Activated CD4-positive, alpha-beta T cell treated with anti-CD3 and anti-CD28 coated beads, Interleukin-2, amount 50 U/mL, for 1 hour (primary cell): ENCODE measurements around the gene PRMT5.
"Not testable (repeated sequence)": the region's sequence is repeated elsewhere in the genome, so short reads cannot be mapped to it uniquely, and the experiment has no call there.

Experiments
- DNase-seq: peaks from one replicate; pipeline ENCODE4 v3.0.0-alpha.2; 2020

The PRMT5 gene

DNA sequence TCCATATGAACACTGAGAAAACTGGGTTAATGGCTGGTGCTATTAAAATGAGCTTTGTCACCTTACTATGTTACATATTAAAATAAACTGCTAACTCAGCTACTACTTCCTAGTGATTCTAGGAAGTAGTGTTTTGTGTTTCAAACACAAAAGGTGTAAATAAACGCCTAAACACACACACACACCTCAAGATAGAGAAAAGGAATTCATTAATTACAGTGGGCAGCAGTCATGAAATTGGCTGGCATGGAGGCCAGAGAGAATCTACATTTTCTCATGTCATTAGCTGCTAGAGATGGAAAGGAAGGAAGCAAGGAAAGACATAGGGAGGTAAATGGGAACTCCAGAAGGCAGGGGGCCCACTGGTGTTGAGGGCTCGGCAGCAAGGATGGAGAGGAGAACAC is 787 bp upstream of the PRMT5 start:
- DNase-seq = no peak

GRCh38 chr14:22928237-22929103 is 706 bp downstream of the PRMT5 start:
- no peak for DNase-seq

DNA sequence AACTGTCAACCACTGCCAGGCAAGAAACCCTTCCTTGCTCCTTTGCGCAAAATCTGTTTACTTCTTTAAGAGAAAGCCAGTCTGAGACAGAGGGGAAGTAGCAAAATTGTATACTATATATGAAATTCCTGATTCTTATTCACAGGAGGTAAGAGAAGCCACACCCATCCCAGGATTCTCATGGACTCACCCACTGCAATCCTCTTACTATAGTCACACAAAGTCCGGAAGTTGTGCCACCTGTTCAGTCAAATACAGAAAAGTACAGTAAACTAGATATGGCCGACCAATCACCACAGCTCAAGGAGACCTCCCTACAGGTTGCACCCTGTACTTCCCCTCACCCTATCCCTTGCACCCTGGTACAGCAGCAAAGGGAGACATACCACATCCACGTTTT is 2.9 kb downstream of the PRMT5 start:
- no peak for DNase-seq

GRCh38 chr14:22925513-22925912 is 3.7 kb downstream of the PRMT5 start:
- no peak for DNase-seq

GRCh38 chr14:22923746-22924145 is 5.4 kb downstream of the PRMT5 start:
- DNase-seq = no peak

DNA sequence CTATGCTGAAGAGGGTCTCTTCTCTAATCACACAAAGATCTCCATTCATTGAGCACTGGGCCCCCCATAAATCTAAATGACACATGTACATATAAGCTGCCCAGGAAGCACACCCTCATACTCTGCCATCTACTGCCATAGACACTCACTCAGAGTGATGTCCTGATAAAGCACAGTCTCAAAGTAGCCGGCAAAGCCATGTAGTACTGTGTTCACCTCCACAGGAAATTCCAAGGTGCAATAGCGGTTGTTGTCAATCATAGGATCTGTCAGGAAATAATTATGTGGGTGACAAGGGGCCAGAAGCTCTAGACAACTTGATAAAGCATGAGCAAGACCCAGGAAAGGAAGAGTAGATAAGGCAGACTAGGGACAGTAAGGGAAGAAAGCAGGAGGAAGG is 6.9 kb downstream of the PRMT5 start:
- no peak for DNase-seq

DNA sequence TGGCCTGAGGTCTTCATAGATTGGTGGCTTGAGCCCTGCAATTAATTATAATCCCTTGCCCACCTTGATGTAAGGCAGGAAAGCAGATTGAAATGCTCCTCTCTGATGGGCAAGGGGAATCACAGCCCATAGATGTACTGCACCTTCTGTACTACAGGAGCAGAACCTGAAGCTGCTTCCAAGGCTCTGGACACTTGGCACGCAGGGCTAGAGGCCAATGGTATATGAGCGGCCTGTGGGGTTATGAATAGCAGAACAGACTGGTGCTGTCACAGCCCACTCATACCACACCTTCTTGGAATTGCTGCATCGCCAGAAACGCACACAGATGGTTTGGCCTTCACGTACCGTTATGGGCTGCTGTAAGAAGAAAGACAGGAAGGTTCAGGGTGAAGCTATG is 8.5 kb downstream of the PRMT5 start:
- DNase-seq = no peak

- no peak for DNase-seq
Observed at GRCh38 chr14:22919601-22919921, 9.6 kb downstream of the PRMT5 start.

DNA sequence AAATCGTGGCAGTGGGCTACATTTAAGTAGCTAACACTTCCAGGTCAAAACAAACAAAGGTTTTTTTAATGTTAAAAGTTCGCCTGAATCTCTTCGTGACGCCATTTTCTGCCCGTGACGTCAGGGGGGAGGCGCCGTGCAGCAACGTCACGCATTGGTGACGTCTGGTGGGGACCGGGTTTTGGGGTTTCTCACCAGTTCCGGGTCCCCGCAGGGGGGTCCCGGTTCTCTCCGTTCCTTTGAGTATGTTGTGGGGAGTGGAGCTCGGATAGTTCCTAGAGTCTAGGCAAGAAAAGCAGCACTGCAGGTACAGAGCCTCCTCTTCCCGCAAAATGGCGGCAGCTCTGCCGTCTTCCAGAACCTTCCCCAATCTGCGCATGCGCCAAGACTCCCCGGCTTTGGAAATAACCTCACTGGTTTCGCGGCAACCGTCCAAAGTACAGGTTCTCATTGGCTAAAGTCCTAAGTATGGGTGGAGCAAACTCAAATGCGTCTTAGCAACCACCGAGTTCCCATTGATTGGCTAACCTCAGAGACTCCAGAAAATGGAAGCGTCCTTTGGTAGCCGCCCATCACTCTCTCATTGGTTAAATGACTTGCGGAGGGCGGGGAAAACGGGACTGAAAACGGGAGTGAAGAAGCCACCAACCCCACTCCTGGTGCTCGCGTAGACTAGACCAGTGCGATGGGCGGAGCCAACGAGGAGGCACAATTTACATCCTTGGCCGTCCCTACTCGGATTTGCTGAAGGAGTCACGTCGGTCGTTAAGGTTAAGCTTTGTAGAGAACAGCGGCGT is 10.2 kb downstream of the PRMT5 start, which contains the start of gene RBM23:
TSS of gene RBM23 (minus strand) at position 346 of the 797 bp plus-strand sequence.
- peak; percentile 100 for DNase-seq

GRCh38 chr14:22915886-22916521 is 13.2 kb downstream of the PRMT5 start:
- no peak for DNase-seq

- not testable (repeated sequence) for DNase-seq
Observed at GRCh38 chr14:22914836-22915235, 14.3 kb downstream of the PRMT5 start.

- DNase-seq = no peak
Observed at GRCh38 chr14:22910916-22911315, 18.3 kb downstream of the PRMT5 start.

DNA sequence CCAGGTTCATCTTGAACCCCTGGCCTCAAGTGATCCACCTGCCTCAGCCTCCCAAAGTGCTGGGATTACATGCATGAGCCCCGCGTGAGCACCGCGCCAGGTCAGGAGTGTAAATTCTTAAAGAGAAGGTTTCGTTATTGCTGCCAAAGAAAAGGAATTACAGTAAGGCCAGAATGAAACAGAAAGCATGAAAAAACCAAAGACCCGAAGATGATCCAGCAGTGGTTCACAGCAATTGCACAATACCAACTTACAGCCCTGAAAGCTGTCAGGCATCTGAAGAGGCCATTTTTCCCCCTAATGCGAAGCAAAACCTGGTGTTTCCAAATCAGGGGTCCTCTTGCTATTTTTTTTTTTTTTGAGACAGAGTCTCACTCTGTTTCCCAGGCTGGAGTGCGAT is 20.6 kb downstream of the PRMT5 start:
- no peak for DNase-seq

- DNase-seq = no peak
Observed at GRCh38 chr14:22907429-22907828, 21.7 kb downstream of the PRMT5 start.

- DNase-seq = no peak
Observed at GRCh38 chr14:22906073-22906472, 23.1 kb downstream of the PRMT5 start.

DNA sequence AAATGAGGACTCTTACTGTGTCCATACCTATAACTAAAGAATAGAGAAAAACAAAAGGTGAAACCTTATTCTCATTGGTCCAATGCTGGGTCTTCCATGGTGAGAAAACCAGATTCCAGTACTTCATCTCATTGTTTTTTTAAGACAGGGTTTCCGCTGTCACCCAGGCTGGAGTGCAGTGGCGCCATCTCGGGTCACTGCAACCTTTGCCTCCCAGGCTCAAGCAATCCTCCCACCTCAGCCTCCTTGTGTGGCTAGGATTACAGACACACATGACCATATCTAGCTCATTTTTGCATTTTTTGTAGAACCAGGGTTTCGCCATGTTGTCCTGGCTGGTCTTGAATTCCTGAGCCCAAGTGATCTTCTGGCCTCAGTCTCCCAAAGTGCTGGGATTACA is 23.5 kb downstream of the PRMT5 start:
- DNase-seq = no peak

GRCh38 chr14:22903742-22904087 is 25.5 kb downstream of the PRMT5 start:
- DNase-seq = no peak

DNA sequence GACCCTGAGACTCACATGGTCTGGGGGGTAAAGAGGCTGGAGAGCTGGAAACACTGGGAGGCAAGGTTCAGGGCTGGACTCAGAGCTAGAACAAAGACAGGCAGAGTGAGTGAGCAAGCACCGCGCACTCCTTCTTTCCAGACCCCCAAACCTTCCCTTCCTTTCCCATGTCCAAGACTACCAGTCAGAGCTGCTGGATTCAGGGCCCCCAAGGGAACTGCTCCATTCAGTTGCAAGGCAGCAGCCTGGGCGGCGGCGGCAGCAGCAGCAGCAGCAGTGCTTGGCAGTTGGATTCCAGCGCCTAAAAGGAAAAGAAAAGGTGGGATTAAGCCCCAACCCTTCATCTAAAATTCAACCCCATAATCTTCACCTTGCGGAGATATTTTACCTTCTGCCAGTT is 27.4 kb downstream of the PRMT5 start:
- no peak for DNase-seq

- DNase-seq = peak; percentile 23
Observed at GRCh38 chr14:22900081-22900799, 28.9 kb downstream of the PRMT5 start.

DNA sequence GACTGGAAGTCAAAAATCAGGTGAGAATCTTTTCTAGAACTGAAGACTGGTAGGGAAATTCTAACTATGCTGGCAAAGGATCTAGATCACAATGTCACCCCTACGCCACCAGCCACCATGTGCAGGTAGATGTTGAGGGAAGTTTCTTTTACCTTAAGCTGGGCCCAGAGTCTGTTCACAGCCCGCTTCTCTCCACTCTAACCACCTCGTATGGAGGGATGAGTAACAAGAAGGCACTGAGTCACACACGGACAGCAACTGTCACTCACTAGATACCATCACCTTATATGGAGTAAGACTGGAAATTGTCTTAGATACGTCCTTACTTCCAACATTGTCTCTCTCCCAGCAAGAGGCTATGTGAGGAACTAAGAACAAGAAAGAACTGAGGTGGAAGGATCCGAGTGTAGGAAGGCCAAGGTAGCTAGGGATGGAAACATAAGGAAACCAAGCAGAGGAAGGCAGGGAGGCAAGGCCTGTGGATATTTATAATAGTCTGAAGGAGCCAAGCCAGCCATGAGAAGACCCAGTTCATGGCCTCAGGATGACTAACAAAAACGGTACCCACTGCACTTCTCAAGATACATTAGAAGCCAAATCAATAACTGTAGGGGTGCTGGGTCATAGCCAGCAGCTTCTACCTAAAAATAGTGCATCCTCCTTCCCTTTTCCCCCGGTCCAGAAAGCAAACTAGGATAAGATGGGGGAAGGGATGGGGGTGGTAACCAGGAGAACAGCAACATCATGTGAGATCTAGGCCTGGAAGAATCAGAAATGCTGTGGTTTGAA is 30.7 kb downstream of the PRMT5 start:
- DNase-seq = no peak

GRCh38 chr14:22897357-22897756 is 31.8 kb downstream of the PRMT5 start:
- DNase-seq = no peak

GRCh38 chr14:22896760-22897159 is 32.4 kb downstream of the PRMT5 start:
- DNase-seq = no peak
